PC-3 (cell line): ENCODE measurements around the gene CABLES1.

Source experiments
- EZH2phosphoT487 ChIP-seq: fragments of 300-600 bp; sonication (generic); IDR thresholded peaks from 2 replicates; pipeline ENCODE4 v1.6.1; 2018; ENCODE audit warnings: mild to moderate bottlenecking, antibody characterized with exemption, low read length, borderline replicate concordance
- TF ChIP-seq, protein P1 (sequence below): fragments of 300-600 bp; sonication (generic); conservative IDR thresholded peaks from 2 replicates; pipeline ENCODE4 v1.5.1; 2017; ENCODE audit warnings: antibody characterized with exemption, low read depth, mild to moderate bottlenecking, low read length

DNA sequence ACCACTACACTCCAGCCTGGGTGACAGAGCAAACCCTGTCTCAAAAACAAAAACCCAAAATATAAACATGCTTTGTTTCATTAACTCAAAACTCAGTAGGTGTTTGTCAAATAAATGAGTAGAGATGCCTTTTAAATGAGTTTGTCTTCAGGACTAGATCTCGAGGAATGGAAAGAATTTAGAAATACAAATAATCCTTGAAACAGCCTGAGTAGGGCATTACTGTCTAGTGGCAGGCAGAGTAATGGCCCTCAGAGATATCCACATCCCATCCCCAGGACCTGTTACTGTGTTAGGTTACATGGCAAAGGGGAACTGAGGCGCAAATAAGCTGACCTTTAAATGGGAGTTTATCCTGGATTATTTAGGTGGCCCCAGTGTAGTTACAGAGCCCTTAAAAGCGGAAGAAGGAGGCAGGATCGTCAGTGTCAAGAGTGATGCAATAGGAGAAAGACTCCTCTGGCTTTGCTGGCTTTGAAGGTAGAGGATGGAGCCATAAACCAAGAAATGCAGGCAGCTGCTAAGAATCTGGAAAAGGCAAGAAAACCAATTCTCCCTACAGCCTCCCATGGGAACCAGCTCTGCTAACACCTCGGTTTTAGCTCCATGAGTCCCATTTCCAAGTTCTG, 63.0 kb downstream of the CABLES1 start:
- TF ChIP-seq, protein P1, sequence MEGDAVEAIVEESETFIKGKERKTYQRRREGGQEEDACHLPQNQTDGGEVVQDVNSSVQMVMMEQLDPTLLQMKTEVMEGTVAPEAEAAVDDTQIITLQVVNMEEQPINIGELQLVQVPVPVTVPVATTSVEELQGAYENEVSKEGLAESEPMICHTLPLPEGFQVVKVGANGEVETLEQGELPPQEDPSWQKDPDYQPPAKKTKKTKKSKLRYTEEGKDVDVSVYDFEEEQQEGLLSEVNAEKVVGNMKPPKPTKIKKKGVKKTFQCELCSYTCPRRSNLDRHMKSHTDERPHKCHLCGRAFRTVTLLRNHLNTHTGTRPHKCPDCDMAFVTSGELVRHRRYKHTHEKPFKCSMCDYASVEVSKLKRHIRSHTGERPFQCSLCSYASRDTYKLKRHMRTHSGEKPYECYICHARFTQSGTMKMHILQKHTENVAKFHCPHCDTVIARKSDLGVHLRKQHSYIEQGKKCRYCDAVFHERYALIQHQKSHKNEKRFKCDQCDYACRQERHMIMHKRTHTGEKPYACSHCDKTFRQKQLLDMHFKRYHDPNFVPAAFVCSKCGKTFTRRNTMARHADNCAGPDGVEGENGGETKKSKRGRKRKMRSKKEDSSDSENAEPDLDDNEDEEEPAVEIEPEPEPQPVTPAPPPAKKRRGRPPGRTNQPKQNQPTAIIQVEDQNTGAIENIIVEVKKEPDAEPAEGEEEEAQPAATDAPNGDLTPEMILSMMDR, result no peak
- no peak for TF ChIP-seq EZH2phosphoT487
